B cell (primary cell): ENCODE data around the gene RABL6.

Experiments
- CTCF ChIP-seq: fragments of 200-600 bp; IDR thresholded peaks from one replicate; pipeline ENCODE4 v1.8.0; 2022; ENCODE audit warnings: antibody characterized with exemption, mild to moderate bottlenecking
- EZH2 ChIP-seq: IDR thresholded peaks from 2 replicates; pipeline ENCODE4 v1.6.1; 2012; ENCODE audit warnings: borderline replicate concordance, low read depth, mild to moderate bottlenecking, moderate library complexity, low read length; ENCODE audit not compliant: insufficient read depth, poor library complexity, severe bottlenecking

- TF ChIP-seq CTCF = no peak
- no peak for TF ChIP-seq EZH2
These were observed 45.2 kb downstream of the RABL6 start for GRCh38 chr9:136852664-136853595.
